Spleen (tissue), 11 donors: ENCODE data around the gene ZNF436. TPM values are rescaled to one million over a fixed set of nuclear protein-coding genes. Genes with fewer than 3 reads are reported as not detected.

Experiments
- DNase-seq: peaks from one replicate; pipeline ENCODE4 v3.0.0-alpha.2; 2020
- H3K27ac ChIP-seq, 8 donors: fragments of 200-600 bp; sonication (generic) in 7 of 8; 1 replicate in 4 of 8; 2 replicates in 4 of 8; pipeline versions ENCODE4 v1.5.0 to v1.8.0; 2016 to 2021; ENCODE audit warnings: inconsistent platforms in 4 of 8, mild to moderate bottlenecking in 4 of 8, moderate library complexity in 1 of 8
- H3K27me3 ChIP-seq, 7 donors: fragments of 200-600 bp; sonication (generic) in 6 of 7; replicated peaks in 1 of 7; 1 replicate in 4 of 7; 2 replicates in 3 of 7; pipeline versions ENCODE4 v1.5.0 to v1.8.0; 2016 to 2021; ENCODE audit warnings: inconsistent platforms in 3 of 7, mild to moderate bottlenecking in 1 of 7
- H3K36me3 ChIP-seq, 6 donors: fragments of 200-600 bp; sonication (generic) in 5 of 6; 1 replicate in 4 of 6; 2 replicates in 2 of 6; pipeline versions ENCODE4 v1.5.0 to v1.8.0; 2016 to 2021; ENCODE audit warnings: inconsistent platforms in 2 of 6
- H3K4me1 ChIP-seq, 6 donors: fragments of 200-600 bp; sonication (generic) in 5 of 6; 1 replicate in 3 of 6; 2 replicates in 3 of 6; pipeline versions ENCODE4 v1.5.0 to v1.8.0; 2016 to 2021; ENCODE audit warnings: inconsistent platforms in 3 of 6
- H3K4me3 ChIP-seq, 8 donors: fragments of 200-600 bp; sonication (generic) in 7 of 8; 1 replicate in 4 of 8; 2 replicates in 4 of 8; pipeline versions ENCODE4 v1.5.0 to v1.8.0; 2016 to 2021; ENCODE audit warnings: inconsistent platforms in 4 of 8, mild to moderate bottlenecking in 4 of 8, moderate library complexity in 2 of 8
- H3K9me3 ChIP-seq, 8 donors: fragments of 200-600 bp; sonication (generic) in 7 of 8; 1 replicate in 4 of 8; 2 replicates in 4 of 8; pipeline versions ENCODE4 v1.5.0 to v1.8.0; 2016 to 2021; ENCODE audit warnings: inconsistent platforms in 4 of 8
- POLR2A ChIP-seq, 3 donors: fragments of 450-650 bp; IDR thresholded peaks; one replicate each; pipeline ENCODE4 v1.5.1; 2017; ENCODE audit warnings: antibody characterized with exemption in 3 of 3, mild to moderate bottlenecking in 1 of 3
- POLR2AphosphoS5 ChIP-seq, 3 donors: sonication (generic); formaldehyde crosslinking; IDR thresholded peaks; one replicate each; pipeline ENCODE4 v1.5.1; 2017; ENCODE audit warnings: antibody characterized with exemption in 3 of 3
- WGBS, 5 donors: extraction: QIAGEN DNeasy Blood & Tissue Kit in 3 of 5; methylation state at CpG; one replicate each; pipeline versions ENCODE4 v1.1.5 to v1.1.7; 2013 to 2018; 5-methylcytosine and 5-hydroxymethylcytosine counted together
- intact Hi-C: fragments of 100-400 bp; cut with DNase I; formaldehyde crosslinking; loops from one replicate; pipeline ENCODE4 v1.15.0; 2023; ENCODE audit warnings: low total_unique reads
- polyA plus RNA-seq, 3 donors: library from polyadenylated mRNA; stranded (reverse); fragments of 200-250 nt; gene quantifications; one replicate each; pipeline ENCODE4 v1.2.1, GENCODE V29; 2013
- total RNA-seq, 7 donors: library from RNA; depleted of rRNA in 3 of 7; stranded (reverse); fragments of >200 nt in 3 of 7; fragmentation: NEBNext Ultra II Directional in 4 of 7; extraction: Animal tissue kit (Norgen Biotek cat#: 25700) in 4 of 7; gene quantifications; one replicate each; pipeline versions ENCODE4 v1.1.0 to v1.2.1, GENCODE V29; 2016 to 2021
- TF ChIP-seq, protein P1 (sequence below), 11 experiments: fragments of 200-600 bp in 7 of 11; fragments of 450-650 bp in 4 of 11; sonication (generic) in 4 of 11; IDR thresholded peaks in 8 of 11; conservative IDR thresholded peaks in 3 of 11; 1 replicate in 7 of 11; 2 replicates in 4 of 11; pipeline versions ENCODE4 v1.4.0 to v1.8.0; 2016 to 2021; ENCODE audit warnings: antibody characterized with exemption in 11 of 11, inconsistent platforms in 4 of 11, mild to moderate bottlenecking in 1 of 11
- donor health status: healthy with polysubstance abuse.
- donor health status: DM: no; HTN: no; CAD: no; lungs with moderate emphysema.
- donor health status: DM: no; HTN: no; CAD: no.
- donor health status: Bipolar disorder and iron deficiency.
- donor health status: healthy.
- donor health status: DM: no; HTN: no; CAD: no.
- donor health status: DM: yes; HTN: yes; CAD: no.

Gene ZNF436
- total and polyA plus RNA-seq, 10 donors: 2.8 to 32.1 (median 18.5) TPM

GRCh38 chr1:23366598-23366997, 3.0 kb downstream of the ZNF436 start:
- TF ChIP-seq POLR2A (IDR thresholded peaks at IDR 0.05) (no peak), POLR2AphosphoS5 (IDR thresholded peaks at IDR 0.05) (no peak)
- TF ChIP-seq, protein P1, sequence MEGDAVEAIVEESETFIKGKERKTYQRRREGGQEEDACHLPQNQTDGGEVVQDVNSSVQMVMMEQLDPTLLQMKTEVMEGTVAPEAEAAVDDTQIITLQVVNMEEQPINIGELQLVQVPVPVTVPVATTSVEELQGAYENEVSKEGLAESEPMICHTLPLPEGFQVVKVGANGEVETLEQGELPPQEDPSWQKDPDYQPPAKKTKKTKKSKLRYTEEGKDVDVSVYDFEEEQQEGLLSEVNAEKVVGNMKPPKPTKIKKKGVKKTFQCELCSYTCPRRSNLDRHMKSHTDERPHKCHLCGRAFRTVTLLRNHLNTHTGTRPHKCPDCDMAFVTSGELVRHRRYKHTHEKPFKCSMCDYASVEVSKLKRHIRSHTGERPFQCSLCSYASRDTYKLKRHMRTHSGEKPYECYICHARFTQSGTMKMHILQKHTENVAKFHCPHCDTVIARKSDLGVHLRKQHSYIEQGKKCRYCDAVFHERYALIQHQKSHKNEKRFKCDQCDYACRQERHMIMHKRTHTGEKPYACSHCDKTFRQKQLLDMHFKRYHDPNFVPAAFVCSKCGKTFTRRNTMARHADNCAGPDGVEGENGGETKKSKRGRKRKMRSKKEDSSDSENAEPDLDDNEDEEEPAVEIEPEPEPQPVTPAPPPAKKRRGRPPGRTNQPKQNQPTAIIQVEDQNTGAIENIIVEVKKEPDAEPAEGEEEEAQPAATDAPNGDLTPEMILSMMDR (IDR thresholded peaks at IDR 0.05 in 8 of 11, conservative IDR thresholded peaks at IDR 0.05 in 3 of 11): no peak
- Histone ChIP-seq H3K27me3 (no peaks in the 10 kb centered on the region), H3K4me3 (peak overlapping the region in 2 of 8 donors; percentile 83 to 84), H3K4me1 (peaks cover 17 to 54% (median 41%) of the 10 kb centered on the region in 6 donors), H3K9me3 (peaks cover 10 to 42% (median 33%) of the 10 kb centered on the region in 8 donors), H3K36me3 (peaks cover 17 to 53% (median 45%) of the 10 kb centered on the region in 6 donors), H3K27ac (peak overlapping the region in 1 of 8 donors; percentile 96)
- WGBS, 5 donors: 86 to 94% (median 90%) methylated on average over 5 of the region's 5 CpGs
- intact Hi-C loops: no loop called here
- no peak for DNase-seq

DNA sequence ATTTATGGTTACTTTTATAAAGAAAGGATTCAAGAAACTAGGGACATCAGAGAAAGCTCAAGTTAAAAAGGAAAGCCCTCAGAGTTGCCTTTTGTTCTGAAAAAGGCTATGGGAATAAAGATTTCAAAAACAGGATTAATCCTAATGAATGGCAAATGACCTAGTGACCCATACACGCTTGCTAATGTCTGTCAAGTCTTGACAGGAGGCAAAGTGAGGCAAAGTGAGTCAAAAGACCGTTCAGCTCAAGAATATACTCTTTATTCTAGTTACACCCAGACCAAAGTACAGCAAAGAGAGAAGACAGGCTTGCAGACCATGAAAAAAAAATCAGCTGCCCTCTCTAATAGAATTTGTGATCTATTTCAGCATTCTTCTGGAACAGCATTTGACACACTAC, 3.5 kb downstream of the ZNF436 start:
- H3K4me3 ChIP-seq: peak overlapping the region in 1 of 8 donors; percentile 83
- H3K36me3 ChIP-seq: peaks cover 17 to 58% (median 50%) of the 10 kb centered on the region in 6 donors
- H3K27ac ChIP-seq: no peak overlapping the region
- peaks cover 17 to 49% (median 38%) of the 10 kb centered on the region in 6 donors for H3K4me1 ChIP-seq
- intact Hi-C loops: no loop called here
- no peaks in the 10 kb centered on the region for H3K27me3 ChIP-seq
- TF ChIP-seq, protein P1 (IDR thresholded peaks at IDR 0.05 in 8 of 11, conservative IDR thresholded peaks at IDR 0.05 in 3 of 11): no peak
- no peak for TF ChIP-seq POLR2AphosphoS5 (IDR thresholded peaks at IDR 0.05)
- TF ChIP-seq POLR2A (IDR thresholded peaks at IDR 0.05): no peak
- peaks cover 14 to 46% (median 38%) of the 10 kb centered on the region in 8 donors for H3K9me3 ChIP-seq
- no peak for DNase-seq
- 79 to 93% (median 86%) methylated on average over 2 of the region's 2 CpGs for WGBS, 5 donors

GRCh38 chr1:23362218-23362713, 7.4 kb downstream of the ZNF436 start:
- Histone ChIP-seq H3K9me3 (peaks cover 20 to 84% (median 67%) of the 10 kb centered on the region in 8 donors), H3K27ac (no peak overlapping the region), H3K27me3 (no peaks in the 10 kb centered on the region), H3K4me1 (peaks cover 1 to 21% (median 13%) of the 10 kb centered on the region in 6 donors), H3K4me3 (peak overlapping the region in 1 of 8 donors; percentile 26), H3K36me3 (peaks cover 19 to 84% (median 68%) of the 10 kb centered on the region in 6 donors)
- intact Hi-C loops: no loop called here
- TF ChIP-seq POLR2AphosphoS5 (IDR thresholded peaks at IDR 0.05) (no peak), POLR2A (IDR thresholded peaks at IDR 0.05) (no peak)
- TF ChIP-seq, protein P1 (IDR thresholded peaks at IDR 0.05 in 8 of 11, conservative IDR thresholded peaks at IDR 0.05 in 3 of 11): no peak
- DNase-seq: no peak
- 97 to 98% (median 98%) methylated on average over 13 of the region's 13 CpGs for WGBS, 5 donors

GRCh38 chr1:23358310-23358875, 11.2 kb downstream of the ZNF436 start:
- Histone ChIP-seq H3K9me3 (peaks cover 20 to 60% (median 50%) of the 10 kb centered on the region in 8 donors), H3K4me3 (no peak overlapping the region), H3K27ac (no peak overlapping the region), H3K4me1 (no peaks in the 10 kb centered on the region), H3K27me3 (no peaks in the 10 kb centered on the region), H3K36me3 (peaks cover 17 to 50% (median 40%) of the 10 kb centered on the region in 6 donors)
- intact Hi-C loops: no loop called here
- 97 to 99% (median 98%) methylated on average over 3 of the region's 3 CpGs for WGBS, 5 donors
- TF ChIP-seq POLR2AphosphoS5 (IDR thresholded peaks at IDR 0.05) (no peak), POLR2A (IDR thresholded peaks at IDR 0.05) (no peak)
- TF ChIP-seq, protein P1 (IDR thresholded peaks at IDR 0.05 in 8 of 11, conservative IDR thresholded peaks at IDR 0.05 in 3 of 11): no peak
- DNase-seq: no peak
